Measurements from ENCODE around the gene LRRC8E.
"Not testable (repeated sequence)": the region's sequence is repeated elsewhere in the genome, so short reads cannot be mapped to it uniquely, and the experiment has no call there.

LRRC8E gene

DNA sequence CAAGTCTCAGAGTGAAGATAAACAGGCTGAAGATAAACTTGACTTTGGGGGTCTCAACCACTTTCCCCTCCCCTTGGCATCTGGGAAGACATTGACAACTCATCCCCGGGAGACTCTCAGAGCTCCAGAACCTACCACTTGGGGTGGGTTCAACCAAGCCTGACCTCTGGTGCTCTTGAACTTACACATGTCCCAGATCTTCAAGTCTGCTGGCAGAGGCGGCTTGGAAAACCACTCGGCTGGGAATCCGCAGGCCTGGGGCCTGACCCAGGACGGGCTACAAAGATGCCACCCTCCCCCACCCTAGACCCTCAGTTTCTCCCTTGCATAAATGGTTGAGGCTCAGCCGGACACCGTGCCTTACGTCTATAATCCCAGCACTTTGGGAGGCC is 512 bp downstream of the LRRC8E start:
- no peak for DNase-seq

- DNase-seq: not testable (repeated sequence)
Measured at GRCh38 chr19:7893362-7894101, 5.2 kb downstream of the LRRC8E start.

GRCh38 chr19:7894612-7895309 is 6.5 kb downstream of the LRRC8E start:
- DNase-seq: no peak

DNA sequence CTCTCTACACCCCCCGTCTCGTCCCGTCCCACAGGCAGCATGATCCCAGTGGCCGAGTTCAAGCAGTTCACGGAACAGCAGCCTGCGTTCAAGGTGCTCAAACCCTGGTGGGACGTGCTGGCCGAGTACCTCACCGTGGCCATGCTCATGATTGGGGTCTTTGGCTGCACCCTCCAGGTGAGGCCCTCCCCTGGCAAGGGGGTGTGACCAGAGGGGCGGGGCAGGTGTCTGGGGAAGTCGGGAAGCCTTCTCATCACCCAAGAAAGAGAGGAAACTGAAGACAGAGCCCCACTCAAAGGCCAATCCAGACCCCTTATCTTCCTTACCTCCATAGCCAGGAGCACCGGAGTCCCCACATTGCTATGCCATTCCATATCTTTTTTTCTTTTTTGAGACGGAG is 7.3 kb downstream of the LRRC8E start:
- DNase-seq: no peak

DNA sequence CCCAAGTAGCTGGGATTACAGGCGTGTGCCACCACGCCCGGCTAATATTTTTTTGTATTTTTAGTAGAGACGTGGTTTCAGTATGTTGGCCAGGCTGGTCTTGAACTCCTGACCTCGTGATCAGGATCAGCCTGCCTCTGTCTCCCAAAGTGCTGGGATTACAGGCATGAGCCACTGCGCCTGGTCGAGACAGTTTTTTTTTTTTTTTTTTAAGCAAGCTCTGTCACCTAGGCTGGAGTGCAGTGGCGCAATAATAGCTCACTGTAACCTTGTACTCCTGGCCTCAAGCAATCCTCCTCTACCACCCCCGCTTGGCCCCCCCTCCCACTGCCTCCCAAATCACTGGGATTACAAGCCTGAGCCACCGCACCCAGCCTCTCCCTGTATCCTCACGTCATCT is 9.0 kb downstream of the LRRC8E start:
- no peak for DNase-seq

DNA sequence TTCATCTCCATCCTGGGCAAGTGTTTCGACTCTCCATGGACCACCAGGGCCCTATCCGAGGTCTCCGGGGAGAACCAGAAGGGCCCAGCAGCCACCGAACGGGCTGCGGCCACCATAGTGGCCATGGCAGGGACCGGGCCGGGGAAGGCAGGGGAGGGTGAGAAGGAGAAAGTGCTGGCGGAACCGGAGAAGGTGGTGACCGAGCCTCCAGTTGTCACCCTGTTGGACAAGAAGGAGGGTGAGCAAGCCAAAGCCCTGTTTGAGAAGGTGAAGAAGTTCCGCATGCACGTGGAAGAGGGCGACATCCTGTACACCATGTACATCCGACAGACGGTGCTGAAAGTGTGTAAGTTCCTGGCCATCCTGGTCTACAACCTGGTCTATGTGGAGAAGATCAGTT is 10.7 kb downstream of the LRRC8E start:
- DNase-seq: no peak

GRCh38 chr19:7899751-7900378 is 11.6 kb downstream of the LRRC8E start:
- DNase-seq: no peak

- no peak for DNase-seq
Measured at GRCh38 chr19:7900401-7900870, 12.1 kb downstream of the LRRC8E start.

DNA sequence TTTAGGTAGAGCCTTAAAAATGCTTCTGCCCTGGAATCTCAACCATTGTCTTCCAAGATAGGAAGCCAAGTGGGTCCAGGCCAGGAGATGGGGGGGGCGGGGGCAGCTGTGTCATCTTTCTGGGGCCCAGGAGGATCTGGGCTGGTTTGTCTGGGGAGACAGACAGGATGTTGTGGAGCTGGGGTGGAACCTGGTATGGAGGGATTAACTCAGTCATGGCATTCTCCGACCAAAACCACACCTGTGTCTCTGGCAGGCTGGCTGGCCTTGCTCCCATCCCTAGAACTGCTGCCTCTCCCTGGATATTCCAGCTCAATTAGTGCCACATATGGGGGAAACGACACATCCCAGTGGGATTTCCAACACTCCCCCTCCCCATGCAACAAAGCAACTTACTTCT is 12.6 kb downstream of the LRRC8E start:
- DNase-seq: no peak

DNA sequence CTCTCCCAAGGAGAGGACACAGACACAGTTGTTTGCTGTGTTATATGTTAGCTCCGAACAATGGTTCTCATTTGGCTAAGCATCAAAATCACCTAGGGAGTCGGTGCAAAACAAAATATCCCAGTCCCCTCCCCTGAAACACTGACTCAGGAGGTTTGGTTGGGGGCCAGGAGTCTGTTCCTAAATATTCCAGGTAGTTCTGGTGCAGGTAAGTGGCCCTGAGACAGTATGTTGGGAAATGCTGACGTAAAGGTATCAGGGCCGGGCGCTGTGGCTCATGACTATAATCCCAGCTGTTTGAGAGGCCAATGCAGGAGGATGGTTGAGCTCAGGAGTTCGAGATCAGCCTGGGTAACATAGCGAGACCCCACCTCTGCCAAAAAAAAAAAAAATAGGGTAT is 13.0 kb downstream of the LRRC8E start:
- no peak for DNase-seq

DNA sequence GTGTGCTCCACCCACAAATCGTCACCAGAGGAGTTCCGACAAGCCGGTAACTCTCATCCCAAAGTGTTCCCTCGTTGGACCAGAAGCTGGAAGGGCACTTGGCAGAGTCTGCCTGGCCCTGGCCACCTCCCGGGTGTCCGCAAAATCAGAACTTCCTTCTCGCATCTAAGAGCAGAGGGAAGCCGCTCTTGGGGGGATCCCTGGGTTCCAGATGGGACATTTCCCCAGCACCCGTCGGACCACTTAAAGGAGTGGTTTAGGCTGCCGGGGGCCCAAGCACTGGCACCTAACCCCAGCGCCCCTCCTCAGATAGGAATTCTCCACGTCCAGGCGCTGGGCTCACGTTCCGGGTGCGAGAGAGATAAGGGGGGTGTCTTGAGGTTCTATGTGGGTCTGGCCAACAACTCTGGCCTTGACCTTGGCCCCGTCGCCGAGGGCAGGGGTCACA is 14.5 kb downstream of the LRRC8E start:
- DNase-seq: no peak

DNA sequence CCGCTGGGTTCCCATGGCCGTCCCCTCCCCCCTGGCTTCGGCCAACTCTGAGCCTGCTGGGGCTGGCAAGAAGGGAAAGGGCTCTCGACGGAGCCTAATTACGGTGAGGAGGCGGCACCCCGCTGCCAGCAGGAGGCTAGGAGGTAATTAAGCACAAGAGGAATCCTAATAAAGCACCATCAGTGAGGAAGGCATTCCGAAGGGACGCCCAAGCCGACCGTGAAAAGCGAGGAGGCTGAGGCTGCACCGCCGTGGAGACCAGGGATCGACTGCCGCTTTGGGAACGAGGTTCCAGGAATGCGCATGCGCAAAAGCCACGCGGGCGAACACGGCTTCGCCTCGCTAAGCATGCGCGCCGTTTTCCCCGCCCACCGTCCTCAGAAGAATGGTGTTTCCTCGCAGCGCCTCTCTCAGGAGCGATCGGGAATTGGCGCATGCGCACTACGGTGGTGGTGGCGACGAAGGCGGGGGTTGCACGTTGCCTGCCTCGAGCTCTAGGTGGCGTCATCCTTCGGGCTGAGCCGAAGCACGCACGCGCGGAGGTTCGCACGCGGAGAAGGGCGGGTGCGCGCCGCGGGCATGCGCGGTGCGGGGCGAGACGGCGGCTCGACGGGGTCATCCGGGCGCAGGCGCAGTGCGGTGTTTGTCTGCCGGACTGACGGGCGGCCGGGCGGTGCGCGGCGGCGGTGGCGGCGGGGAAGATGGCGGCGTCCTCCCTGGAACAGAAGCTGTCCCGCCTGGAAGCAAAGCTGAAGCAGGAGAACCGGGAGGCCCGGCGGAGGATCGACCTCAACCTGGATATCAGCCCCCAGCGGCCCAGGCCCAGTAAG is 15.1 kb downstream of the LRRC8E start, which contains the start of gene MAP2K7:
Gene MAP2K7 (plus strand): TSS at position 634 of the 830 bp plus-strand sequence. CDS start 68 bp downstream, at position 702.
- DNase-seq: peak; percentile 100

- peak; percentile 45 for DNase-seq
Measured at GRCh38 chr19:7904074-7905020, 16.0 kb downstream of the LRRC8E start.

DNA sequence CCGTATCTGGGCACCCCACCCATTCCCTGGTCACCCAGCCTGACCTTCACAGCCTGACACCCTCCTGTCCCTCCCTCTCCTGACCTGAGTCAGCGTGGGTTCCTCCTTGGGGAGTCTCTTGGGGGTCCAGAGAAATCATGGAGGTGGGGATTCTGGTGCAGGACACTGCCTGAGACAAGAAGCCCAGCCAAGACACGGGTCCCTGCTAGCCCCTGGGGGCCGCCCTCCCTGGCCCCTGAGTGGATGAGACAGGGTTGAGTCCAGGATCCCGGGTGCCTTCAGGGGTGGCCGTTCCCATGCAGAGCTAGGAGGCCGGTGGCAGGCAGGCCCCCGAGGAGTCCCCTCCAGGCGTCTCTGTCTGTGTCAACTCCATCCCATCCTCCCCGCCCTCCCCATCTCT is 17.0 kb downstream of the LRRC8E start:
- no peak for DNase-seq

DNA sequence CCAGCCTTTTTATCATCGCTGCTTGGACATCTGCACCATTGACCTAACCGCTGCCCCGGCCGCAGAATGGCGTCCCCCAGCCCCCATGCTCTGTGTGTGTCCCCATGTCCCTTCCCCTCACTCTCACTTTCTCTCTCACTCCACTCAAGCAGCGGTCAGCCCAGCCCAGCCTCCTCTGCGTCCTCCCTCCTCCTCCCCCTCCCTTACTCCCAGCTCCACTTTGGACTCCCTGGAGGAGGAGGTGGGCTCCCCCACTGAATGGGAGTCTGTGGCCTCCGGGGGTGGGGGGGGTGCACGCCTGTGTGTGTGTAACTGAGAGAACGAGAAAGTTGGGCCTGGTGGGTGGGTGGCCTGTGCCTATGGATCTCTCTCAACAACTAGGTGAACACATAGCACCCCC is 17.5 kb downstream of the LRRC8E start:
- no peak for DNase-seq

- DNase-seq: no peak
Measured at GRCh38 chr19:7907122-7907521, 18.8 kb downstream of the LRRC8E start.

DNA sequence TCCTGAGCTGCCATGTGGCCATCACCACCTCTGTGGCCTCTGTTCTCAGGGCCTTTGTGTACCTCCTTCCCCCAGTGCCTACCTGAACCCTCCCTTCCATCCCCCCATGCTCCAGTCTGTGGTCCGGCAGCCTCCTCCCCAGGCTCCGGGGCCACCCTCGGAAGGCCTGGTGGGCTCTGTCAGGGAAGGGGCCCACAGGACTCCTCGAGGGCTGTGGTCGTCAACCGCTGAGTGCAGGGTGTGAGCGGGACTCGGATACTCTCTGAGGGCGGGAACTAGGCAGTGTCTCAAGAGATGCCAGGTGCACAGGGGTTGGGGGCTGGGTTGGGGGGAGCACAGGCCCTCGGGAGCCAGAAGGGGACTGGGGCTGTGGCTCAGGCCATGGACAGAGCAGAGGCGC is 19.2 kb downstream of the LRRC8E start:
- no peak for DNase-seq

GRCh38 chr19:7908078-7908699 is 19.9 kb downstream of the LRRC8E start:
- DNase-seq: no peak

- no peak for DNase-seq
Measured at GRCh38 chr19:7908742-7909461, 20.6 kb downstream of the LRRC8E start.

- no peak for DNase-seq
Measured at GRCh38 chr19:7909471-7910067, 21.3 kb downstream of the LRRC8E start.

All from stimulated activated CD4-positive, alpha-beta T cell treated with anti-CD3 and anti-CD28 coated beads, Interleukin-1b, Interleukin-23, amount 100 ng/mL, for 48 hours (primary cell).